ENCODE data around the gene SARNP. TPM values are rescaled to one million over a fixed set of nuclear protein-coding genes. Genes with fewer than 3 reads are reported as not detected.

The SARNP gene
- total RNA-seq, 1 experiment from 2014 or later: 132 TPM

DNA sequence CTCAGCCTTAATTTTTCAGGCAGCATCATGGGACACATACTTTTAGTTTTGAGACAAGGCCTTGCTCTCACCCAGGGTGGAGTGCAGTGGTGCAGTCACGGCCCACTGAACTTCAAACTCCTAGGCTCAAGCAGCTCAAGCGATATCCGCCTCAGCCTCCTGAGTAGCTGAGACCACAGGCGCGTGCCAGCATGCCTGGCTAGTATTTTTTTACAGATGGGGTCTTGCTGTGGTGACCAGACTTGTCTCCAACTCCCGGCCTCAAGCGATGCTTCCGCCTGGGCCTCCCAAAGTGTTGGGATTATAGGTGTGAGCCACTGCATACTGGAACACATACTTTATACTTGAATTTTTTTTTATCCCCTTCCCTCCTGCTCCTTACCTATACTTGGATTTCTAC, 94.6 kb downstream of the SARNP start:
- peaks cover 27% of the 10 kb centered on the region for H3K4me1 ChIP-seq
- no peak for DNase-seq

DNA sequence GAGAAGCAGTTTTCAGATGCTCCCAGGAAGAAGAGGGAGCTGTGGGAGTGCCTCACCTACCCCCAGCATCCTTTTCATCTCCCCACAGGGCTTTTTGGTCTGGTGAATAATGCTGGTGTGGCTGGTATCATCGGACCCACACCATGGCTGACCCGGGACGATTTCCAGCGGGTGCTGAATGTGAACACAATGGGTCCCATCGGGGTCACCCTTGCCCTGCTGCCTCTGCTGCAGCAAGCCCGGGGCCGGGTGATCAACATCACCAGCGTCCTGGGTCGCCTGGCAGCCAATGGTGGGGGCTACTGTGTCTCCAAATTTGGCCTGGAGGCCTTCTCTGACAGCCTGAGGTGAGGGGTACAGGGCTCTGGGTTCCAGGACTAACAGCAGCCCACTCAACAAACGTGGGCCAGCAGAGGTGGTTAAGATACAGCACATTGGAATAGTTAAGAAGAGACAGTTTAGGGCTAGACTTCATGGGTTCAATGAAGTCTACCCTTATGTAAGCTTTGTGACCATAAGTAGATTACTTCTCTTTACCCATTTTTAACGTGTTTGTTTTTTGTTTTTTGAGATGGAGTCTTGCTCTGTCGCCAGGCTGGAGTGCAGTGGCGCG, 95.8 kb downstream of the SARNP start:
- H3K27ac ChIP-seq: peak overlapping the region; percentile 3; the same call in 1 of the 2 replicates
- no peak overlapping the region for H3K4me3 ChIP-seq
- H3K27me3 ChIP-seq: no peaks in the 10 kb centered on the region
- DNase-seq: no peak
- peaks cover 31% of the 10 kb centered on the region for H3K36me3 ChIP-seq
- H3K9me3 ChIP-seq (replicated peaks): no peaks in the 10 kb centered on the region
- peaks cover 32% of the 10 kb centered on the region for H3K4me1 ChIP-seq

More for the DNA sequence above, 94.6 kb downstream of the SARNP start:
- peaks cover 37% of the 10 kb centered on the region for H3K36me3 ChIP-seq
- H3K27ac ChIP-seq: no peak overlapping the region
- no peak overlapping the region for H3K4me3 ChIP-seq
- H3K27me3 ChIP-seq: no peaks in the 10 kb centered on the region
- no peaks in the 10 kb centered on the region for H3K9me3 ChIP-seq (replicated peaks)

DNA sequence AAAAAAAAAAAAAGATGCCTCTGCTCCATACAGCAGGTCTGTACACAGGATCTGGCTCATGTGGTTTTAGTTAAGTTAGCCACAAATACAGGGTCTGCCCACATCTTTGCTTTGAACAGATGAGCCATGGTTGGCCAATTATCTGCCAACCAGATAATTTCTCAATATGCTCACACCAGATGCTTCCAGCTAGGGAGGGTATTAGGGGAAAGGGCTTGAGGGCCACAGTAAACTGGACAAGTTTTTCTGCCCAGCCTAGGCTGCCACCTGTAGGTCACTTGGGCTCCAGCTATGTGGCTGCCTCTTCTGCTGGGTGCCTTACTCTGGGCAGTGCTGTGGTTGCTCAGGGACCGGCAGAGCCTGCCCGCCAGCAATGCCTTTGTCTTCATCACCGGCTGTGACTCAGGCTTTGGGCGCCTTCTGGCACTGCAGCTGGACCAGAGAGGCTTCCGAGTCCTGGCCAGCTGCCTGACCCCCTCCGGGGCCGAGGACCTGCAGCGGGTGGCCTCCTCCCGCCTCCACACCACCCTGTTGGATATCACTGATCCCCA, 96.6 kb downstream of the SARNP start:
- Histone ChIP-seq H3K36me3 (peaks cover 25% of the 10 kb centered on the region), H3K9me3 (replicated peaks) (no peaks in the 10 kb centered on the region), H3K27ac (0 out of 2 replicates have a peak overlapping the region, but pooled peaks have one; percentile 3), H3K27me3 (no peaks in the 10 kb centered on the region), H3K4me3 (no peak overlapping the region), H3K4me1 (peaks cover 32% of the 10 kb centered on the region)
- peak; percentile 74 to 81 for DNase-seq

DNA sequence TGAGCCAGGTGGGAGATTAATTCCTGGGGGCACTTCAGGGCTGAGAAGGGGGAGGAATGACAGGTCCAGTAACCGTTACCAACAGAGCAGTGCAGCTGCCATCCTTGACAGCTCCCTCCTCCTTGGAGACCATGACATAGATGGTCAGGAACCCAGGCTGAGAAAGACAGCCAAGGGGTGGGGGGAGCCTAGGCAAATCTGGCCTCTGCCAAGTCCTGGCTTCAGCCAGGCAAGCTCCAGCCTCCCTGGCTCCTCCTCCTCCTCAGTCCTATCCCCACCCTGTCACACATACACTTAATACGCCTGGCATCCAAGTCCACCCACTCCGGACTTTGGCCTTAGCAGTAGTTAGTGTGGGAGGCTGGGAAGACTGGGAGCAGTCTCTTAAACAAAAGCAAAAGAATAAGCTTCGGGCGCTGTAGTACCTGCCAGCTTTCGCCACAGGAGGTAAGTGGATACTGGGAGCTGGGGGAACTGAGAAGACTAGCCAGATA, 97.4 kb downstream of the SARNP start, which contains the start of gene RDH5:
RDH5 (plus strand) TSS at position 323 of the 494 bp plus-strand sequence. CDS start 792 bp downstream, outside the sequence.
- Histone ChIP-seq H3K36me3 (peaks cover 16% of the 10 kb centered on the region), H3K4me3 (no peak within 1 kb of the TSS), H3K27me3 (no peaks in the 10 kb centered on the region), H3K9me3 (replicated peaks) (no peaks in the 10 kb centered on the region), H3K27ac (no peak within 1 kb of the TSS), H3K4me1 (peaks cover 32% of the 10 kb centered on the region)
- no peak for DNase-seq

DNA sequence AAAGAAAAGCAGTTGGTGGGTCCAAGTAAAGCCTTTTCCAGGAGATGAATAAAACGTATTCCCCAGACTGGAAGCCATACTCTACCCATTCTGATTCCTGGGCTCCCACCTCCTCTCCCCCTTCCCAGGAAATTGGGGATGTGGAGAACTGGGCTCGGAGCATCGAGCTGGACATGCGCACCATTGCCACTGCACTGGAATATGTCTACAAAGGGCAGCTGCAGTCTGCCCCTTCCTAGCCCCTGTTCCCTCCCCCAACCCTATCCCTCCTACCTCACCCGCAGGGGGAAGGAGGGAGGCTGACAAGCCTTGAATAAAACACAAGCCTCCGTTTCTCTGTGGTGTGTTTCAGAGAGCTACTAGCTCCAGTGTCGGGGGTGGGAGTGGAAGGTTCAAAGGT, 98.2 kb downstream of the SARNP start:
- Histone ChIP-seq H3K27me3 (no peaks in the 10 kb centered on the region), H3K27ac (no peak overlapping the region), H3K36me3 (peaks cover 10% of the 10 kb centered on the region), H3K4me1 (peaks cover 32% of the 10 kb centered on the region), H3K9me3 (replicated peaks) (no peaks in the 10 kb centered on the region), H3K4me3 (no peak overlapping the region)
- DNase-seq: no peak

DNA sequence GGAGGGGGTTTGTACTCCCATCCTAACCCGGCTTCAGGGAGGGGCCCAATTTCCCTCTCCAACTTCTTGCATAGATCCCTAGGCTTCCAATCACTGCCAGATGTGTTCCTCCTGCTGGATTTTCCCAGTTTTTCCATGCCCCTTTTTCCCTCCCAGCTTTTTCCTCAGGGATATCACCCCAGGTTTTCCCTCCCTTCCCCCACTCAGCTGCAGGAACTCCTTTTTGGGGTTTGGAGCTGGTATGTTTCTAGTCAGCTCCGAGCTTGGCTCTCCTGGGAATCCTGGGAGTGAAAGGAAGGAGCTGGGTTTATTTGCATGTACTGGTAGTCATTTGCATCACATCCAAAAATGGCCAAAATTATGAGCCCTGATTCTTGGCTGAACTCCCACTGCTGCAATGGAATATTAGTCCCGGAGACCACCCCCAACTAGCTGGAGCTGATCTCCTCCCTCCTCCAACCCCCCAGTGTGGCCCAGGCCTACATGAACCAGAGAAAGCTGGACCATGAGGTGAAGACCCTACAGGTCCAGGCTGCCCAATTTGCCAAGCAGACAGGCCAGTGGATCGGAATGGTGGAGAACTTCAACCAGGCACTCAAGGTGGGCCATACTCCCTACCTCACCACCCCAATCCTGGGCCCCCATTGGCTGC, 98.8 kb downstream of the SARNP start:
- peaks cover 4% of the 10 kb centered on the region; the same call in 1 of the 2 replicates for H3K36me3 ChIP-seq
- no peak overlapping the region for H3K4me3 ChIP-seq
- no peaks in the 10 kb centered on the region for H3K9me3 ChIP-seq (replicated peaks)
- peaks cover 32% of the 10 kb centered on the region for H3K4me1 ChIP-seq
- no peaks in the 10 kb centered on the region for H3K27me3 ChIP-seq
- no peak for DNase-seq
- H3K27ac ChIP-seq: peak overlapping the region; percentile 80

DNA sequence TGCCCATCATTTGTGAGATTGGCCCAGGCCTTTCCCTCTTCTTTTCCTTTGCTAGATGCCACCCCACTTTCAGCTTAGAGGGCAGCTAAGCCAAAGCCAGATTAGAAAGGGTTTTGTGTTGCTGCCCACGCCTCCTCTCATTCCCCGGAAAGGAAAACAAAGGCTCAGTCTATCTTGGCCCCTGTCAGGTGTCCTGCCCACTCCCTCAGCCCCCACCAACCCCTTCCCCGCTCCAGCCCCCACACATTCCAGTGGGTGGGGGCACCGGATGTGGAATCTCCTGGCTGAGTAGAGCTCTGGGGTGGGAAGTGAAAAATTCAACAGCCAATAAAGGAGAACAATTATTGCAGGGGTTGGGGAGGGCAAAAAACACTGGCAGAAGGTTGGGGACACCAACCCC, 99.5 kb downstream of the SARNP start:
- H3K27ac ChIP-seq: peak overlapping the region; percentile 80
- H3K4me1 ChIP-seq: peaks cover 32% of the 10 kb centered on the region
- H3K4me3 ChIP-seq: no peak overlapping the region
- peak; percentile 55 to 66 for DNase-seq
- no peaks in the 10 kb centered on the region for H3K9me3 ChIP-seq (replicated peaks)
- no peaks in the 10 kb centered on the region for H3K36me3 ChIP-seq
- H3K27me3 ChIP-seq: no peaks in the 10 kb centered on the region

DNA sequence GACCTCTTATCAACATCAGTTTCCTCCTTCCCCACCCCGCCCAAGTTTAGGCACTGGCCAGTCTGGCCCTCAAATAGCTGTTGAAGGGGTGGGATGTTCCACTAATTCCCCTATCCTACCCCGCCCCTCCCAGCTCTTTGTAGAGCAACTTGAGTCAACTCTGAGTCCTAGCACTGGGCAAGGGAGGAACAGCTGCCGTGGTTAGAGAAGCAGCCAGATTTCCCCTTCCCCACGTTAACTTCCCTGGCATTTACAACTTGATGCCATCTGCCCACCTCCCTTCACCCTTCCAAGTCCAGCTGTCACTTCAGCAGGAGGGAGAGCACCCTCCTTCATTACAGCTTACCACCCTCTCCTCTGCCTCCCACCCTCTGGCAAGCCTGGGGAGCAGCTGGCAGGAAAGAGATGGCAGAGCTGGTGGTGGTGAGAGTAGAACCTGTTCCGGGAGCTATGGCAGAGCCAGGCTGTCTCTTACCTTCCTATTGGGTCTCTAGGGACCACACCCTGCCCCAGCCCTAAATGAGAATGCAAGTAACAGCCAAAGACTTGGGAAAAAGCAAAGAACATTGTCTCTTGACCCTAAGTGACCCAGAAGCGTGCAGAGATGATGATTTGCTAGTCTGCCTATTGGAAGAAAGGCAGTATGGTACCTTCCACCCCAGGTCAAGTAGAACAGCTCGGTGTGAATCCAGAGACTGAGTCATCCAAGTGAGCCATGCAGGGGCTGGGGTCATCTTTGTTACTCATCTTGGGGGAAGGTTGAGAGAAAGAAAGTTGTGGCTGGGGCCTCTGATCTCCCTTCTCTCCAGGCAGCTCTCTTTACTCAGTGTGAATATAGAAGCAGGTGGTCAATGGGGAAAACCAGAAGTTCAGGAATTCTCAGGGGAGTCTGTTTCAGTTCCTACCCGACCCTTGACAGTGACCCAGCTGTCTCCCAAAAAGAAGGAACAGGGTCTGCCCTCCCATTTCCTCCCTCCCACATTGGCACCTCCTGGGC, 100.2 kb downstream of the SARNP start:
- Histone ChIP-seq H3K27ac (peak overlapping the region; percentile 80), H3K9me3 (replicated peaks) (no peaks in the 10 kb centered on the region), H3K4me1 (peaks cover 32% of the 10 kb centered on the region), H3K27me3 (no peaks in the 10 kb centered on the region), H3K4me3 (peak overlapping the region; percentile 79), H3K36me3 (no peaks in the 10 kb centered on the region)
- peak; percentile 77 to 81 for DNase-seq

DNA sequence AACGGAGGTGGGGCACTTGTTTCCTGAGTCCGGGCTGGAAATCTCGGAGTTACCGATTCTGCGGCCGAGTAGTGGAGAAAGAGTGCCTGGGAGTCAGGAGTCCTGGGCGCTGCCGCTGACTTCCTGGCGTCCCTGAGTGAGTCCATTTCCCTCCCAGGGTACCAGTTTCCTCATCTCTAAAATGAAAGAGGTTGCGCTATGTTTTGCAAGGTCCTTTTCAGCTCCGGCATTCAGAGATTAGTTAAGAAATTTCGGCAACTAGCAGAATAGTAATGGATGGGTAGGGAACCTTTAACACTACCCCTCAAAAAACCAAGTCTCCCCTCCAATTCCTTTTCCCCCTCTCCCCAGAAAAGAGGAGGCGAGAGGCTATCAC, 101.0 kb downstream of the SARNP start:
- Histone ChIP-seq H3K27me3 (no peaks in the 10 kb centered on the region), H3K9me3 (replicated peaks) (no peaks in the 10 kb centered on the region), H3K4me3 (peak overlapping the region; percentile 79), H3K36me3 (no peaks in the 10 kb centered on the region), H3K27ac (peak overlapping the region; percentile 80), H3K4me1 (peaks cover 30% of the 10 kb centered on the region)
- DNase-seq: no peak

DNA sequence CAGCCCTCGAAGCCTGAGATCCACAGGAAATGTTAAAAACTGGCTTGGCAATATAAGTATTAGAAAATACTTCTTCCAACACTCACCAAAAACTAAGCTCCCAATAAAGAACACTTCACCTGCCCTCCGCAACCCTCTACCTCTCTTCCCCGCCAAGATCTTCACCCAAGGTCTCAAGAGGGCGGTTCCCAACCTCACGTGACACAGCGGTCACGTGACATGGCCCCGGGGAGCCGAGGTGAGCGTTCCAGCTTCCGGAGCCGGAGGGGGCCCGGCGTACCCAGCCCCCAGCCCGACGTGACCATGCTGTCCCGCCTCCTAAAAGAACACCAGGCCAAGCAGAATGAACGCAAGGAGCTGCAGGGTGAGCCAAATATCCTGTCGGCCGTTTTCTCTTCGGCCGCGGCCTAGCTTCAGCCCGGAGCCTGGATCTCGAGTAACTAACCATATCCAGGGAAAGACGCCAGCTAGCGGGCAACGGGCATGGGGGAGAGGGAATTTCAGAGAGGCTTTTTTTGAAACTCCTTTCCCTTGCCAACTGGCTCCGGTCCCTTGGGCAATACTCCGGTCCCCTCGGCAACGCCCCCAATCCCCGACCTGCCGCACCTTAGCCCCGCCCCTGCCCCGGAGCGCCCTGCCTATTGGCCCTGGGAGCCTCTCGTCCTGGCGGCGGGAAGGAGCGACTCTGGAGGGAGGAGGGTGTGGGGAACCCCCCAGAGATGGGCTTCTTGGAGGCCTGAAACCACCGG, 101.5 kb downstream of the SARNP start, which contains the start of gene BLOC1S1:
BLOC1S1 (plus strand) TSS at position 214 of the 749 bp plus-strand sequence; CDS start at position 220, 6 bp downstream.
- Histone ChIP-seq H3K4me1 (peaks cover 26% of the 10 kb centered on the region), H3K9me3 (replicated peaks) (no peaks in the 10 kb centered on the region), H3K27ac (peak within 1 kb of the TSS; percentile 80), H3K4me3 (peak within 1 kb of the TSS; percentile 79), H3K27me3 (no peaks in the 10 kb centered on the region), H3K36me3 (no peaks in the 10 kb centered on the region)
- DNase-seq: peak; percentile 92 to 95

DNA sequence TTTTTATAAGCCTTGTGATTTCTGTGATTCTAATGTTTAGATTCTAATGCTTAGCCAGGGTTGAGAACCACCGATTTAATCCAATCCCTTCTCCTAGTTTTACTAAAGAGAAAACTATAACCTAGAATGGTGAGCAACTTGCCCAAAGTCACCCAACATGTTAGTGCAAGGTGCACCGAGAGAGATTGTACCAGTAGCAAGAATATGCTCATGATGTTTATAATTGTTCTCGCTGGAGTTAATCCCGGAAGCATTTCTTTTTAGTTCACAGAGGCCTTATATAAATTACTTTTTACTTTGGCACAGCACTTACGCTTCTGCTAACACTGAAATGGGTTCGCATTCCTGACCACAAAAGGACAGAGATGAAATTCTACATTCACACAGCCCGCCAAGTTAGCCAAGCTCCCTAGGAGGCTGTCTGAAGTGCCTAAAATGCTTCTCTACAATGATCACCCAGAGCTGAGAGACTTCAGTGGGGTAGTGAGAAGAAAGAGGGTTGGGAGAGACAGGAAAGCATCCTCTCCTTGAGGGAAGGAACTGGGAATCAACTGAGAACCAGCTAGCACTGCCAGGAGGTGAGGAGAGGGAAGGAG, 102.3 kb downstream of the SARNP start:
- H3K4me3 ChIP-seq: peak overlapping the region; percentile 79
- no peaks in the 10 kb centered on the region for H3K27me3 ChIP-seq
- peak in 1 of 2 experiments; percentile 26 for DNase-seq
- no peaks in the 10 kb centered on the region for H3K9me3 ChIP-seq (replicated peaks)
- peak overlapping the region; percentile 80; the same call in 1 of the 2 replicates for H3K27ac ChIP-seq
- H3K36me3 ChIP-seq: no peaks in the 10 kb centered on the region
- peaks cover 26% of the 10 kb centered on the region for H3K4me1 ChIP-seq

DNA sequence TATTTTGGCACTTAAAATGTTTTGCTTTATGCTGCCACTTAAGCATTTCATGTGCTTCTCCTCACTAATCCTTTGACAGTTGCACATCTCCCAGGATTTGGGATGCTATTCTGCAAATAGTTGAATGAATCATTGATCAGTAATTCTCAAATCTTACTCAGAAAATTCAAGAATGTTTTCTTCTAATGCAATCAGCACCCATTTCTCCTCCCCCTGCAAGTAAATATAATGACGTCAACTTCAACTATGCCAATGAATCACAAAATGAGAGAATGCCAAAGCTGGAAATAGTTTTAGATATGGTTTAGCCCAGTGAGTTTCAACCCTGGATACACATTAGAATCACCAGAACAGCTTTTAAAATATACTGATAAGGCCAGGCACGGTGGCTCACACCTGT, 103.8 kb downstream of the SARNP start:
- Histone ChIP-seq H3K4me3 (no peak overlapping the region), H3K27ac (no peak overlapping the region), H3K9me3 (replicated peaks) (no peaks in the 10 kb centered on the region), H3K27me3 (no peaks in the 10 kb centered on the region; the same call in 1 of the 2 replicates), H3K36me3 (no peaks in the 10 kb centered on the region), H3K4me1 (peaks cover 17% of the 10 kb centered on the region)
- DNase-seq: no peak

DNA sequence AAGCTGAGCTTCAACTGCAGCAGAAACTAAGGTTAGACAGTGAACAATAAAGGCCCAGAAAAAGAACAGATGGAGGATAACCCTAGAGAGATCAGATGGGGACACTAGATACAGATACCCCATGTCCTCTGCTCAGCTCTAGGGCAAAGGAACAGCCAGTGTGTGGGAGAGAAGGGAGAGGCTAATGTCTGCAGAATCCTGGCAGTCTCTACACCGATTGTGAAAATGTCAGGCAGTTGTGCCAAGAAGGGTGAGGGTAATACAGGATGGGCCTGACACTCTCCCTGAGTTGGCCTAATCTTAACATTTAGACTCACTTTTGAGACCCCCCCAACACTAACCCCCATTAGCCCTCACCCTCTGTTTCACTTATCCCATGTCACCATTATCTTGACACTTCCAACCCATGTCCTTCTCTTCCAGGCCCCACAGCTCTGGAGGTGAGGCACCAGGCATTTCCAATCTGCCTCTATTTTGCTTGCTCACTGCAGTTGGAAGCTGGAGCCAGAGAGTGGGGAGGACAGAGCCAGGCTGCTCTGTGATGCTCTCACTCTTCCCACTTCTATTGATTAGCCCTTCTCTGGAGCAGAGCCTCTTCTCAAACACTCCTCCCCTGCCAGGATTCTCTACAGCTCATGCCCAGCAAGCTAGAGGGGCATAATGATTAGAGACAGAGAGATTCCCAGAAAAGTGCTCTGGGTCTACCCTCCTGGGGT, 104.7 kb downstream of the SARNP start:
- Histone ChIP-seq H3K27ac (no peak overlapping the region), H3K36me3 (no peaks in the 10 kb centered on the region), H3K27me3 (no peaks in the 10 kb centered on the region; the same call in 1 of the 2 replicates), H3K4me1 (peaks cover 8% of the 10 kb centered on the region), H3K9me3 (replicated peaks) (no peaks in the 10 kb centered on the region), H3K4me3 (no peak overlapping the region)
- DNase-seq: no peak

Measured in SJCRH30 (cell line).